ENCODE data around the gene SLC19A1. TPM values are rescaled to one million over a fixed set of nuclear protein-coding genes. Genes with fewer than 3 reads are reported as not detected.

SLC19A1 gene
- polyA plus RNA-seq, 4 donors: 12.6 to 20.8 (median 15.0) TPM

DNA sequence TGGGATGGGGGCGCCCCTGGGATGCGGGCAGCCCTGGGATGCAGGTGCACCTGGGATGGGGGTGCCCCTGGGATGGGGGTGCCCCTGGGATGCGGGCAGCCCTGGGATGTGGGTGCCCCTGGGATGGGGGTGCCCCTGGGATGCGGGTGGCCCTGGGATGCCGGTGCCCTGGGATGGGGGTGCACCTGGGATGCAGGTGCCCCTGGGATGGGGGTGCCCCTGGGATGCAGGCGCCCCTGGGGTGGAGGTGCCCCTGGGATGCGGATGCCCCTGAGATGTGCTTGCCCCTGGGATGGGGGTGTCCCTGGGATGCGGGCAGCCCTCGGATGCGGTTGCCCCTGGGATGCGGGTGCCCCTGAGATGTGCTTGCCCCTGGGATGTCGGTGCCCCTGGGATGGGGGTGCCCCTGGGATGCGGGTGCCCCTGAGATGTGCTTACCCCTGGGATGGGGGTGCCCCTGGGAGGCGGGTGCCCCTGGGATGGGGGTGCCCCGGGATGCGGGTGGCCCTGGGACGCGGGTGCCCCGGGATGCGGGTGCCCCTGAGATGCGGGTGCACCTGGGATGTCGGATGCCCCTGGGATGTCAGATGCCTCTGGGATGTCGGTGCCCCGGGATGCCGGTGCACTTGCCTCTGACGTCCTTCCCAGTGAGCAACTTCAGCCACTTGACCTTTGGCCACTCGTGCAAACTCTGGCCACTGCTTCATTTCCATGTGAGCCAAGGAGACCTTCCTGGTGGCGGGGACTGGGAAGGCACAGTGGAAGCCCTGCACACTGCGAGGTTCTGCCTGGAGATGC lies 37.3 kb upstream of the SLC19A1 start:
- H3K36me3 ChIP-seq (ENCODE audit: control insufficient read depth in 3 of 3, insufficient read depth in 2 of 3, low read depth in 1 of 3, low read length in 3 of 3): no peaks in the 10 kb centered on the region
- 83 to 89% (median 86%) methylated on average over 25 to 29 of the region's 29 CpGs for WGBS, 3 donors
- no peaks in the 10 kb centered on the region for H3K9me3 ChIP-seq (ENCODE audit: control insufficient read depth in 2 of 2, insufficient read depth in 1 of 2, low read depth in 1 of 2, low read length in 1 of 2)
- no peaks in the 10 kb centered on the region for H3K27me3 ChIP-seq (ENCODE audit: control insufficient read depth in 3 of 3, insufficient read depth in 3 of 3, low read length in 3 of 3)
- no peak for DNase-seq
- H3K27ac ChIP-seq (ENCODE audit: low read depth in 1 of 3, low read length in 2 of 3): no peak overlapping the region
- no peaks in the 10 kb centered on the region for H3K4me1 ChIP-seq (ENCODE audit: control insufficient read depth in 3 of 3, insufficient read depth in 2 of 3, low read depth in 1 of 3, low read length in 2 of 3)
- FAIRE-seq: no peak
- H3K4me3 ChIP-seq (ENCODE audit: low read depth in 1 of 3, low read length in 3 of 3): no peak overlapping the region

DNA sequence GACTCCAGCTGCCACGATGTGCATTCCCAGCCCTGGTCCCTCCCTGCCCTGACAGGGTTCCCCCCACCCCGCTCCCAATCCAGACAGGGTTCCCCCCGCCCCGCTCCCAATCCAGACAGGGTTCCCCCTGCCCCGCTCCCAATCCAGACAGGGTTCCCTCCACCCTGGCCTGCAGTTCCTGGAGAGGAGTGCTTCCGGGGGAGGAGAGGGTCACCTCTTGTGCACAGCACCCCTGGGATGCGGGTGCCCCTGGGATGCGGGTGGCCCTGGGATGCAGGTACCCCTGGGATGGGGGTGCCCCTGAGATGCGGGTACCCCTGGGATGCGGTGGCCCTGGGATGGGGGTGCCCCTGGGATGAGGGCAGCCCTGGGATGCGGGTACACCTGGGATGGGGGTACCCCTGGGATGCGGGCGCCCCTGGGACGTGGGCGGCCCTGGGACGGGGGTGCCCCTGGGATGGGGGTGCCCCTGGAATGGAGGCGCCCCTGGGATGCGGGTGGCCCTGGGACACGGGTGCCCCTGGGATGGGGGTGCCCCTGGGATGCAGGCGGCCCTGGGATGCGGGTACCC lies 36.7 kb upstream of the SLC19A1 start:
- DNase-seq: no peak
- Histone ChIP-seq H3K9me3 (ENCODE audit: control insufficient read depth in 2 of 2, insufficient read depth in 1 of 2, low read depth in 1 of 2, low read length in 1 of 2) (no peaks in the 10 kb centered on the region), H3K36me3 (ENCODE audit: control insufficient read depth in 3 of 3, insufficient read depth in 2 of 3, low read depth in 1 of 3, low read length in 3 of 3) (no peaks in the 10 kb centered on the region), H3K4me3 (ENCODE audit: low read depth in 1 of 3, low read length in 3 of 3) (no peak overlapping the region), H3K27ac (ENCODE audit: low read depth in 1 of 3, low read length in 2 of 3) (no peak overlapping the region), H3K27me3 (ENCODE audit: control insufficient read depth in 3 of 3, insufficient read depth in 3 of 3, low read length in 3 of 3) (no peaks in the 10 kb centered on the region), H3K4me1 (ENCODE audit: control insufficient read depth in 3 of 3, insufficient read depth in 2 of 3, low read depth in 1 of 3, low read length in 2 of 3) (no peaks in the 10 kb centered on the region)
- 89 to 93% (median 93%) methylated on average over 18 to 21 of the region's 21 CpGs for WGBS, 3 donors
- FAIRE-seq: no peak

DNA sequence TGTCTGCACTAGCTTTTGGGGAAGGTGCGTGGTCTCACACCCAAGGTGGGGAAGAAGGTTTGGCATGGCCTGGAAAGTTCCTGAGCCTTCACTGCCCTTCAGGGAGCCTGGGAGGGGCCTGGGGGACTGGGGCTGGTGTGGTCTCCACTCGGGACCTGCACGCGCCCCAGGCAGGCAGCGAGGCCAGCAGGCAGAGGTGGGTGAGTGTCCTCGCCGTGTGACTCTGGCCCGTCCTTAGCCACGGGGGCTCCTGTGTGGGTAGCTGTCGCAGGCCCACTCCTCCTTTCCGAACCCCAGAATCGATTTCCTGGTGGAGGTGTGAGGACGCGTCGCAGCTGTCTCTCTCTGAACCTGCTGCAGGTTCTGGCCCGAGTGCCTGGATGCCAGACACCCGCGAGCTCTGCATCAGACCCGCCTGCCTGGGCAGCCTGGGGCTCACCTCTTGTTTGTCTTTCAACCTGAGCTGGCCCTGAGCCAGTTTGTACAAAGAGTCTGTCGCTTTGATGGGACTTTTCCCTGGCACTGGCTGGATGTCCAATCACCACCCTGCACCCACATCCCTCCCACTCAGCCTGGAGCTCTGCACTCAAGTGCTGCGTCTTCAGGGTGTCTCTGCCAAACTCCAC lies 36.0 kb upstream of the SLC19A1 start:
- Histone ChIP-seq H3K9me3 (ENCODE audit: control insufficient read depth in 2 of 2, insufficient read depth in 1 of 2, low read depth in 1 of 2, low read length in 1 of 2) (no peaks in the 10 kb centered on the region), H3K4me3 (ENCODE audit: low read depth in 1 of 3, low read length in 3 of 3) (no peak overlapping the region), H3K27me3 (ENCODE audit: control insufficient read depth in 3 of 3, insufficient read depth in 3 of 3, low read length in 3 of 3) (no peaks in the 10 kb centered on the region), H3K36me3 (ENCODE audit: control insufficient read depth in 3 of 3, insufficient read depth in 2 of 3, low read depth in 1 of 3, low read length in 3 of 3) (no peaks in the 10 kb centered on the region), H3K4me1 (ENCODE audit: control insufficient read depth in 3 of 3, insufficient read depth in 2 of 3, low read depth in 1 of 3, low read length in 2 of 3) (no peaks in the 10 kb centered on the region), H3K27ac (ENCODE audit: low read depth in 1 of 3, low read length in 2 of 3) (no peak overlapping the region)
- DNase-seq (no peak), FAIRE-seq (no peak)
- WGBS, 3 donors: 64 to 80% (median 73%) methylated on average over 21 of the region's 21 CpGs

DNA sequence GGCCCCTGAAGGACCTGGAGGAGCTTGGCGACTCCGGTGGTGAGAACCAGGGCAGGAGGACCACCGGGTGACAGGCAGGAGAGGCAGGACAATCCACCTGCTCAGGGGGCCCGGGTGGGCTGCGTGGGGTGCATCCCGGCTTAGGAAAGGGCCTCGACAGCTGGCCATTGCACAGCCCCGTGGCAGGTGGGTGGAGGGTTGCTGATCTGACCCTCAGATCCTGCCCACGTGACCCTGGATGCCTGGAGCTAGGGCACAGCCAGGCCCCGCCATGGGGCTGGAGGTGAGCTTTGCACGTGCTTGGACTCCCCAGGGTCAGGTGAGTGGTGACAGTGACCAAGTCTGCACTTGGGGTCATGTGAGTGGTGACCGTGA lies 35.5 kb upstream of the SLC19A1 start:
- DNase-seq (no peak), FAIRE-seq (no peak)
- no peak overlapping the region for H3K4me3 ChIP-seq (ENCODE audit: low read depth in 1 of 3, low read length in 3 of 3)
- H3K9me3 ChIP-seq (ENCODE audit: control insufficient read depth in 2 of 2, insufficient read depth in 1 of 2, low read depth in 1 of 2, low read length in 1 of 2): no peaks in the 10 kb centered on the region
- H3K36me3 ChIP-seq (ENCODE audit: control insufficient read depth in 3 of 3, insufficient read depth in 2 of 3, low read depth in 1 of 3, low read length in 3 of 3): no peaks in the 10 kb centered on the region
- no peak overlapping the region for H3K27ac ChIP-seq (ENCODE audit: low read depth in 1 of 3, low read length in 2 of 3)
- H3K27me3 ChIP-seq (ENCODE audit: control insufficient read depth in 3 of 3, insufficient read depth in 3 of 3, low read length in 3 of 3): no peaks in the 10 kb centered on the region
- WGBS, 3 donors: 69 to 81% (median 77%) methylated on average over 12 of the region's 12 CpGs
- no peaks in the 10 kb centered on the region for H3K4me1 ChIP-seq (ENCODE audit: control insufficient read depth in 3 of 3, insufficient read depth in 2 of 3, low read depth in 1 of 3, low read length in 2 of 3)

DNA sequence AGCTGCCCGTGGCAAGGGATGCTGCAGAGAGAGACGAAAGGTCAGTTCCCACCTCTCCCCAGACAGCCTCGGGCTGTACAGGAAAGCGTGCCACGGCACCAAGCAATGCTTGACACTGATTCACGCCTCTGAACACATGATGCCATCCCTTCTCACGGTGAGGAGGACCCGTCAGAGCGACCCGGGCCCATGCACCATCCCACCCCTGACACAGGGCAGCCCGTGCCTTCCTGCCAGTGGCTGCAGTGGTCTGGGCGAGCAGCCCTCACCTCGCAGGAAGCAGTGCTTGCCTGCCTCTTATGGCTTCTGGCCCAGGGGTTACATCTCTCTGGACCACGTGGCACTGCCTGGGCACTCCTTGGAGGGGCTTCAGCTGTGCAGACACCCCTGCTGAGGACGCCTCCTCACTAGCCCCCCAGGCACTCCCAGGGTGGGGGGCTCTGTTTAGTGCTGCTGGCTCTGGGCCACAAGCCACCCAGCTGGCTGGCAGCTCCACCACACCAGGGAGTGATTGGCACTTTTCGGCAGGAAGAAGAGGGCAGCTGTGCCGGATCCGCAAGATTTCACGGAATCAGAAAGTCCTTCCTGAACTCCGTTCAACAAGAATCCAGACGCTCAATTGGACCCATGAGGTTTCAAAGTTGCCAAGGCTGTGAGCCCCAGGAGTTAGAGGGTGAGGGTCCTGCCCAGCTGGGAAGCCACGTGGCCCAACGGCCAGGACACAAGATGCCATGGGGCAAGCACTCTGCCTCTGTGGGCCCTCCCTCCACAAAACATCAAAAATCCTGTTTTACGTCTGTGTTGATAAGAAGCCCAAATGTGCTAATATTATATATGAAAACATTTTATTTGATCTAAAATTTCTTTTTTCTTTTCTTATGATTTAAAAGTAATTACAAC lies 34.8 kb upstream of the SLC19A1 start:
- Histone ChIP-seq H3K4me3 (ENCODE audit: low read depth in 1 of 3, low read length in 3 of 3) (no peak overlapping the region), H3K27me3 (ENCODE audit: control insufficient read depth in 3 of 3, insufficient read depth in 3 of 3, low read length in 3 of 3) (no peaks in the 10 kb centered on the region), H3K27ac (ENCODE audit: low read depth in 1 of 3, low read length in 2 of 3) (no peak overlapping the region), H3K9me3 (ENCODE audit: control insufficient read depth in 2 of 2, insufficient read depth in 1 of 2, low read depth in 1 of 2, low read length in 1 of 2) (no peaks in the 10 kb centered on the region), H3K36me3 (ENCODE audit: control insufficient read depth in 3 of 3, insufficient read depth in 2 of 3, low read depth in 1 of 3, low read length in 3 of 3) (no peaks in the 10 kb centered on the region), H3K4me1 (ENCODE audit: control insufficient read depth in 3 of 3, insufficient read depth in 2 of 3, low read depth in 1 of 3, low read length in 2 of 3) (no peaks in the 10 kb centered on the region)
- FAIRE-seq: no peak
- WGBS, 3 donors: 73 to 83% (median 75%) methylated on average over 24 of the region's 24 CpGs
- DNase-seq: no peak

DNA sequence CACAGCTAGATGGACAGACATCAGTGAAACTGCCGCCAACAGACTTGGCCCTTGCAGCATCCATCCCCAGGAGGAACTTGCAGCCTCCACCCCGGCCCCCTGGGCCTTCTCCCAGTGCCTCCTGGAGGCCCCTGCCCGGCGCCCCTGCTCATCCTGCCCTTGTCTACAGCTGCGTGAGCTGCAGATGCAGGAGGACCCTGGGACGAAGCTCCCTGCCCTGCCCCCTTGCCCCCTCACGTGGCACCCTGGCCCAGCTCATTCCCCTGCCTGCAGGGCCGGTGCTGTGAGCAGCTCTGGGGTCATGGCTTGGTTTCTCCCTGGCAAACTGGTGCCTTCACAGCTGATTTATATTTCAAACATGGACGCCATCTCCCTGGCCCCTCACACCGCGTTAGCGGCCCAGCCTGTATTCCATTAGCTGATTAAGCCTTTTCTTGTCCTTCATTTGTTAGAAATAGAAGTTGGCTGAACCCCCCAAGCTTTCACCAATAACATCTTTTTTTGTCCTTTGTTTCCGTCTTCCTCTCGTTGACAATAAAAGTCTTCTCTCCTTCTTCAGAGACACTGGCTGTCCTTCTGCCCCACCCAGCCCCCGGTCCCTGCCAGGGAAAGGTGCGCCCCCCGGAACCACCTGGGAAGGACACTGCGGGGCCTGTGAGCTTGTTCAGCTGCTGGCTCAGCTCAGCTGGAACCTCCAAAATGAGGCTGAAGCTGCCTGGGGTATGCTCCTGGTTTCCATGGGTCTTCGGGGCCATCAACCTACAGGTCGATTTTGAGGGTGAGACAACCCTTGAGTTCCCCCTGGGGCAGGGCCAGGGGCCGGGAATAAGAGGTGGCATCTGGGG lies 34.0 kb upstream of the SLC19A1 start:
- FAIRE-seq: no peak
- H3K9me3 ChIP-seq (ENCODE audit: control insufficient read depth in 2 of 2, insufficient read depth in 1 of 2, low read depth in 1 of 2, low read length in 1 of 2): no peaks in the 10 kb centered on the region
- H3K4me3 ChIP-seq (ENCODE audit: low read depth in 1 of 3, low read length in 3 of 3): no peak overlapping the region
- no peak for DNase-seq
- peaks cover 0 to 3% (median 0%) of the 10 kb centered on the region in 3 donors for H3K4me1 ChIP-seq (ENCODE audit: control insufficient read depth in 3 of 3, insufficient read depth in 2 of 3, low read depth in 1 of 3, low read length in 2 of 3)
- WGBS, 3 donors: 73 to 84% (median 77%) methylated on average over 21 of the region's 21 CpGs
- H3K27ac ChIP-seq (ENCODE audit: low read depth in 1 of 3, low read length in 2 of 3): no peak overlapping the region
- H3K27me3 ChIP-seq (ENCODE audit: control insufficient read depth in 3 of 3, insufficient read depth in 3 of 3, low read length in 3 of 3): no peaks in the 10 kb centered on the region
- no peaks in the 10 kb centered on the region for H3K36me3 ChIP-seq (ENCODE audit: control insufficient read depth in 3 of 3, insufficient read depth in 2 of 3, low read depth in 1 of 3, low read length in 3 of 3)

DNA sequence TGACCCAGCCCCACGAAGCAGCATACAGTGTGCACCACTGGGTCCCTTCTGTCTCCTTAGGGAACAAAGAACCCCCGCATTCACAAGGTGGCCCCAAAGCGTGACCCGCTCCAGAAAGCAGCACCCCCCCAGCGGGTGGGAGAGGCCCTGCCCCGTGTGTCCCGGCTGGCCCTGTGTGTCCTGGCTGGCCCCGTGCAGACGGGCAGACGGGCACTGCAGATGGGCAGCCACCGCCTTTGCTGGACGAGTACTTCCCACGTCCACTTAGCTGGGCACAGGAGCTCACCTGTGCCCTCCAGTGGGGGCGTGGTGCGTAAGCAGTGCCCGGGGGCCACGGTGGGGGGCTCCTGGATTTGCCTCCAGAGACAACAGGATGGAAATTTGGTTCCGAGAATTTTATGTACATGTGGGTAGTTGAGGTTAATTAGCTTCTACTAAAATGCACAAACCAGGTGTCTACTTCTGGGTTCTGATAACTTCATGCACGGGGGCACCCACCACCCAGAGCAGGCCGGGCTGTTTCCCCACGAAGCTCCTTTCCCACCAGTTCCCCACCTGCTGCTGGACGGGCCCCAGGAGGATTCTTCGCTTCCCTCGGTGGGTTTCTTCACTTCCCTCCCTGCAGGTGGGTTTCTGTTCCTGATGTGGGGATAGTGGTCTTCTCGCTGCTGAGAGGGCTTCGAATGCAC lies 33.2 kb upstream of the SLC19A1 start:
- H3K9me3 ChIP-seq (ENCODE audit: control insufficient read depth in 2 of 2, insufficient read depth in 1 of 2, low read depth in 1 of 2, low read length in 1 of 2): no peaks in the 10 kb centered on the region
- DNase-seq (no peak), FAIRE-seq (no peak)

More for the DNA sequence above, 33.2 kb upstream of the SLC19A1 start:
- Histone ChIP-seq H3K4me1 (ENCODE audit: control insufficient read depth in 3 of 3, insufficient read depth in 2 of 3, low read depth in 1 of 3, low read length in 2 of 3) (peaks cover 0 to 3% (median 0%) of the 10 kb centered on the region in 3 donors), H3K36me3 (ENCODE audit: control insufficient read depth in 3 of 3, insufficient read depth in 2 of 3, low read depth in 1 of 3, low read length in 3 of 3) (no peaks in the 10 kb centered on the region), H3K27me3 (ENCODE audit: control insufficient read depth in 3 of 3, insufficient read depth in 3 of 3, low read length in 3 of 3) (no peaks in the 10 kb centered on the region), H3K27ac (ENCODE audit: low read depth in 1 of 3, low read length in 2 of 3) (no peak overlapping the region), H3K4me3 (ENCODE audit: low read depth in 1 of 3, low read length in 3 of 3) (no peak overlapping the region)
- WGBS, 3 donors: 74 to 85% (median 78%) methylated on average over 25 to 26 of the region's 26 CpGs
